NCI-H345 treated with DMSO at 0.1 percent for 48 hours (cell line): ENCODE results near the gene ATG2B.

Source experiments
- DNase-seq: peaks from one replicate; lab custom pipeline; 2025; ENCODE audit not compliant: unreplicated experiment; lab: John Stamatoyannopoulos, UW

ATG2B gene

GRCh38 chr14:96274122-96274521 lies 89.0 kb downstream of the ATG2B start:
- DNase-seq = no peak

DNA sequence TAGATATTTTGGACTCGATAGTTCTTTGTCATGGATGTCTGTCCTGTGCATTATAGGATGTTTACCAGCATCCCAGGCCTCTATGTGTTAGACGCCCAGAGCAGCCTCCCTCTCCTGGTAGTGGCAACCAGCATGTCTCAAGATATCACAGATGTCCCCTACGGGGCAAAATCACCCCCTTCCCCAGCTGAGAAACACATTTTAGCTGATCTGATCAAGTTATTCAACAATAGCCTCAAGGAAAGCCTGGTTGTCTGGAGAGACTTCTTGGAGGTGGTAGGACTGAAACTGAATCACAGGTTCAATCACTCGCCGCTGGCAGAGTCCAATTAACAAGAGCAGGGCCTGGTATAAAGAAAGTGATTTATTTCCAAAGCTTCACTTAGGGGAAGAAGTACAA lies 89.5 kb downstream of the ATG2B start:
- DNase-seq = no peak

- no peak for DNase-seq
These were observed 90.2 kb downstream of the ATG2B start for GRCh38 chr14:96272777-96273473.

DNA sequence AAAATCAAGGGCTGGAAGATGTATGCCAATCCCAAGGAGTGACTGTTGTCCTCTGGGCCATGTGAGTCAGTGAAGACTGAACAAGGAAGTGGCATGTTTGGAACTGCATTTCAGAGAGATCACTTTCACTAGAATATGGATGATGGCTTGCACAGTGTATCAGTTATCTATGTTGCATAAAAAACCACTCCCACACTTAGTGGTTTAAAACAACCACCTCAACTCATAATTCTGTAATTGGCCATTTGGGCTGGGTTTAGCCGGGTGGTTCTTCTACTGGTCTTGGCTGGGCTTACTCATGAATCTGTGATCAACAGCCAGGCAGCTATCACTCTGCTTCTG lies 91.7 kb downstream of the ATG2B start:
- no peak for DNase-seq

- DNase-seq = no peak
These were observed 92.3 kb downstream of the ATG2B start for GRCh38 chr14:96270565-96271420.

GRCh38 chr14:96269359-96269710 lies 93.8 kb downstream of the ATG2B start:
- no peak for DNase-seq

DNA sequence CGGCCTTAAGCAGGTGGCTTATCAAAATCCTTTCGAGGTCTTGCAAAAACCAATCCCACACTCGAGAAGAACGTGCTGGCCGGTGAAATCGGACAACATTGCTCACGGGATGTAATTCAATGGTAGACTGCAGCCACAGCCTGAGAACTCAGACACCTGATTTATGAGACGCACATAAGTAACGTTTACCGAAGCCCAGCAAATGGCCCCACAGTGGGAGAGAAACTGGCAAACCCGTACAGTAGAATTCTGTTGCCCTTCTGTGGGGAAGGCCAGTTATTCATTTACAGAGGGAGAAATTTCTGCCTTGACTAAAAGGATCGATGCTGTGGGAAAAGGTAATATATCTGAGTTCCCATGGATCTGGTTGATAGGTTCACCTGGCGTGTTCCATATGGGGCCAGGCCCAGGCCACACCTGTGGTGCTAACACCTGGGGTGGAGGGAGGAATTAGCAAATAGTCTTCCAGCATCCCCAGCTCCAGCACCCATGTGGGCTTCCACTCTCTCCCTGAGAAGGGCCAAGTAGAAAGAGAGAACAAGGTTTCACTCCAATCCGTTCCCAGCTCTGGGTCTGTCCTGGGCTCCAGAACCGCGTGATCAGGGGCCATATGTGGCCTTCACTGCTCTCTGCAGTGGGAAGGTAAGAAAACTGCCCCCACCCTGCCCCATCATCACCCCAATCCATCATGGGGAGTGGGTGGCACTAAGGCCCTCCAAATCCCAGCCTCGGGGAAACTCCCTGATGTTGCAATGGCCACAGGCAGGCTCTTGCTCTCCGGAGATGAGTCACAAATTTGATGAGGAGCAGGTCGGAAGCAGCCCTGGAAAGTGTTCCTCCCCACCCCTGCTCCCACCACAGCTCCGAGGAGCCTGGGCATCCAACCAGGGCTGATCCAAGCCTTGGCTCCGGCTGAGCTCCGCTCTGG lies 94.4 kb downstream of the ATG2B start:
- no peak for DNase-seq

DNA sequence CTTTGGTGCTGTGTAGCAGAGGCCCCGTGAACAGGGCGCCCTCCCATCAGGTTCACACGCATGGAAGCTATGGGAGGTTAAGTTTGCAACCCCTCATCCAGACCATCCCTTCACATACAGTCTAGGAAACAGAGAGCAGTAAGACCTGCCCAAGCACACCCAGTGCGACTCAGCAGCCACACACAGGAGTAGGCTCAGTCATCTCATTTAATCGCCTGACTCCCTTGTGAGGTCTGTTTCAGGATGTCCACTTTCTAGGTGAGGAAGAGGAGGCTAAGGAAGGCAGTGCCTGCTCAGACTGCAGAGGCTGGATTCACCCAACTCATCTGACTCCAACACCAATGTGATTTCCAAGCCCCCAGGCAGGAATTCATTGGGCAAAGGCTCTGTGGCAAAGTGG lies 95.2 kb downstream of the ATG2B start:
- DNase-seq = no peak

DNA sequence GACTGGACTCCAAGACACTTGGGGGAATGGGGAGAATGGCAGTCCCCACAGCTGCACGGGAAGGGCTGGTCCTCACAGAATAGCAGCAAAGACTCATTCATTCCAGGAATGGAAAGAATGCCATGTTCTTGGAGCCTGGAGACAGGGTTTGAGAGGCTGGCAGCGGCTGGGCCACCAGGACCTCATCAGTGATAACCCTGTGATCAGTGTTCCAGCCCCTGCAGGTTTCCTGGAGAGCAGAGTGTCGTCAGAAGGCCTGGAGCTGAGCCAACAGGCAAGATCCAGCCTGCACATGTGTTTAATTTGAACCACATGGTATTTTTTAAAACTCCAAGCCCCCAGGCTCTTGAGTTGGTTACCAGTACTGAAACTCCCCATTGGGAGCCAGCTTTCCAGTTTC lies 95.8 kb downstream of the ATG2B start:
- DNase-seq = peak; percentile 89

- peak; percentile 86 for DNase-seq
These were observed 97.6 kb downstream of the ATG2B start for GRCh38 chr14:96265383-96266095.

DNA sequence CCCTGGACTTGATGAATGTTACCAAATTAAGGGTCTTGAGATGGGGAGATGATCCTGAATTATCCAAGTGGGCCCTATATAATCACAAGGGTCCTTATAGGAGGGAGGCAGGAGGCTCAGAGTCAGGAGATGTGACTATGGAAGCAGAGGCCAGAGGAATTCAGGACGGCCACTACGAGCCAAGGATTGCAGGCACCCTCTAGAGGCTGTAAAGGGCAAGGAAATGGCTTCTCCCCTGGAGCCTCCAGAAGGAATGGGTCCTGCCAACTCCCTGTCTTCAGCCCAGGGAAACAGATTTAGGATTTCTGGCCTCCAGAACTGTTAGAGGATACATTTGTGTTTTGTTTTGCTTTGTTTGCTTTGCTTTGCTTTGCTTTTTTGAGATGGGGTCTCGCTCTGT lies 98.3 kb downstream of the ATG2B start:
- no peak for DNase-seq

GRCh38 chr14:96264200-96264553 lies 99.0 kb downstream of the ATG2B start:
- DNase-seq = no peak

DNA sequence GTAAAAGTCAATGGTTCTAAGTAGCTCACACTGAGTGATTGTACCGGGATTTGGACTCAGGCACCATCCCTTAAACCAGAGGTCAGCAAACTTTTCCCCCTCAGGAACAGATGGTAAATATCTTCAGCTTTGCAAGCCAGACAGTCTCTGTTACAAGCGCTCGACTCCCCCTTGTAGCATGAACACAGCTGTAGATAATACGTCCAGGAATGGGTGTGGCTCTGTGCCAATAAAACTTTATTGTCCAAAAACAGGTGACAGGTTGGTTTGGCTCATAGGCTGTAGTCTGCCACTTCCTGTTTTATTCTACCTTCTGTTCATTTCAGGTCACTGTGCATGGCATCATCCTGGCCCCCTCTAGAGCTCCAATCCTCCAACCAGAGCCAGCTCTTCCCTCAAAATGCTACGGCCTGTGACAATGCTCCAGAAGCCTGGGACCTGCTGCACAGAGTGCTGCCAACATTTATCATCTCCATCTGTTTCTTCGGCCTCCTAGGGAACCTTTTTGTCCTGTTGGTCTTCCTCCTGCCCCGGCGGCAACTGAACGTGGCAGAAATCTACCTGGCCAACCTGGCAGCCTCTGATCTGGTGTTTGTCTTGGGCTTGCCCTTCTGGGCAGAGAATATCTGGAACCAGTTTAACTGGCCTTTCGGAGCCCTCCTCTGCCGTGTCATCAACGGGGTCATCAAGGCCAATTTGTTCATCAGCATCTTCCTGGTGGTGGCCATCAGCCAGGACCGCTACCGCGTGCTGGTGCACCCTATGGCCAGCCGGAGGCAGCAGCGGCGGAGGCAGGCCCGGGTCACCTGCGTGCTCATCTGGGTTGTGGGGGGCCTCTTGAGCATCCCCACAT lies 99.6 kb downstream of the ATG2B start:
- DNase-seq = no peak

- DNase-seq = no peak
These were observed 101.1 kb downstream of the ATG2B start for GRCh38 chr14:96261772-96262655.

DNA sequence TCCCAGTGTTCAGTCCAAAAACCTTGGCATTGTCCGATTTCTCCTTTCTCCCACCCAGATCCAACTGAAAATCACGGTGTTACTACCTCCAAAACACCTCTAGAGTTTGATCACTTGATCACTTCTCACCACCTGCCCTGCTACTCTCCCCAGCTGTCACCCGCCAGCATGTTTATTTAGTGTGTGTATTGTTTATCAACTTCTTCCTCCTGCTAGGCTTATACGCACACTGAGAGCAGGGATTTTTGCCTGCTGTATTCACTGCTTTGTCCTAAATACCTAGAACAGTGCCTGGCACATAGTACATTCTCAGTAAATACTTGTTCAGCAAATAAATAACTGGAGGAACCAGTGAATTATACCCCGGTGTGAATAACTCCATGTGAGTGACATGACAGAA lies 102.1 kb downstream of the ATG2B start:
- peak; percentile 12 for DNase-seq

DNA sequence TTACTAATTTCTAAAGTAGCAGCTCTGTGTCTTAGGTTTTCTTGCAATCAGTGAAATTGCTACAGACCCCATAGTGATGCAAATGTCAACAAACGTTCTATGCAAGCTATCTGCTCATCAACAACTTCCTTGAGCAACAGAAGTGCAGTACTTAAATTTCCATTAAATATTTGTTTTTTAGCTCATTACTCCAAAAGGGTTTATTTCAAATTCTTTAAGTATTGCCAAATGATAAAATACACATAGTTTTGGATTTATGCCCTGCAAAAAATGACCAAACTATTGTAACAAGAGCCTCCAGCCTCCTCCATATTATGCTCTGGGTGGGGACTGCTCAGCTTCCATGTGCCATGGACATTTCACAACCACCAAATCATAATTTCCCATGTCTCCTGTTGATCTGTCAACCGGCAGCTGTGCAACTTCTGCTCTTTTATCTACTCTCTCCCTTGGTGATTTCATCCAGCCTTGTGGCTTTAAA lies 102.8 kb downstream of the ATG2B start:
- no peak for DNase-seq

GRCh38 chr14:96257900-96258299 lies 105.2 kb downstream of the ATG2B start:
- no peak for DNase-seq

DNA sequence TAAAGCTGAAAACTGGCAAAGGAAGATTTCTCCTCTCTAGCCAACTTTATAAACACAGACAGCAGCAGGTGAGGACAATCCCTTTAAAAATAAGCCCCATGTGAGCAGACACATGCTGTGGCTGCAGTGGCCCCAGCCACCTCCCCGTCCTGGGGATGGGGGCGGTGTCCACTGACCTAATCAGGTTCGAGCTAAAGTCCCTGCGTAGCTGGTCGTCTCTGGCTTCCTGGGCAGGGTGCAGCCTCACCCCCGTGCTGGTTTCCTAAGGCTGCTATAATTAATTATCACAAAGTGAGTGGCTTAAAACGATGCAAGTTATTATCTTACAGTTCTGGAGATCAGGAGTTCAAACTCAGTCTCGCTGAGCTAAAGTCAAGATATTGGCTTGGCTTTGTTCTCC lies 106.1 kb downstream of the ATG2B start:
- no peak for DNase-seq

GRCh38 chr14:96256407-96256806 lies 106.7 kb downstream of the ATG2B start:
- no peak for DNase-seq
